ENCODE results near the gene CD28. TPM values are rescaled to one million over a fixed set of nuclear protein-coding genes. Genes with fewer than 3 reads are reported as not detected.
A peak's percentile ranks its signal among the peaks of the same experiment; 100 is the strongest.

CD28 gene
- total and polyA plus RNA-seq, 9 of the 15 experiments (the other 6 are each of a cell fraction or from before 2014, with no cell fraction given) = 0.01 to 0.11 TPM; not detected in 7

DNA sequence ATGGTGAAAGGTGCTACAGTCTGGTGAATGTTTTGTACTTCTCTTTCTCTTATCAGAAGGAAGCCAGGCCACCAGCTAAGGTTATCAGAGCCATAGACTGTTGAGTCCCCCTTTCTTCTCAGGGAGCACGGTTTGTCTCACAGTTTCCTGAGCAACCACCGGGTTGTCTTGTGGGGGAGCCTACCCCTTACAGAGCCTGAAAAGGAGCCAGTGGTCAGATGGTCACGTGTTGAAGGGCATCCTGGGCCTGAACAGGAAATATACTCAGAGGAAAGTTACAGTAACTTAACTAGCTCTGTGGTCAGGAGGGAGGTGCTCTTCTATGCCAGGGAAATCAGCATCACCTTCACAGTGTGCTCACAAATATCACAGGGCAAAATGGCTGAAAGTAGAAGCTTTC is 11.6 kb downstream of the CD28 start:
- Histone ChIP-seq H4K20me1 (replicated peaks; ENCODE audit: control insufficient read depth, insufficient read depth, low read length) (no peaks in the 10 kb centered on the region), H3K79me2 (ENCODE audit: control insufficient read depth, insufficient read depth, low read length) (no peaks in the 10 kb centered on the region), H2AFZ (ENCODE audit: low read depth, low read length) (no peak overlapping the region), H3K9ac (ENCODE audit: insufficient read depth in 1 of 2, low read depth in 2 of 2, low read length in 2 of 2) (no peak overlapping the region), H3K4me1 (replicated peaks in 1 of 2; ENCODE audit: control insufficient read depth in 2 of 2, insufficient read depth in 2 of 2, low read length in 2 of 2) (no peaks in the 10 kb centered on the region), H3K27ac (ENCODE audit: extremely low read depth, low read depth, low read length) (no peak overlapping the region), H3K9me3 (replicated peaks; ENCODE audit: control insufficient read depth, insufficient read depth, low read depth, low read length) (no peaks in the 10 kb centered on the region), H3K36me3 (ENCODE audit: control insufficient read depth, insufficient read depth, low read length) (no peaks in the 10 kb centered on the region), H3K9me1 (ENCODE audit: control insufficient read depth, insufficient read depth, low read length) (no peaks in the 10 kb centered on the region), H3K27me3 (ENCODE audit: control insufficient read depth in 2 of 2, insufficient read depth in 2 of 2, low read length in 2 of 2) (no peaks in the 10 kb centered on the region; a peak in 1 of 5 replicates), H3K4me2 (ENCODE audit: insufficient read depth, low read length) (no peak overlapping the region), H3K4me3 (no peak overlapping the region)
- POLR2A ChIA-PET = no interaction called here
- no peak for ATAC-seq
- peak in 2 of 4 experiments; percentile 3 to 36 for DNase-seq (ENCODE audit: extremely low read depth in 1 of 4, low spot score in 3 of 4)
- TF ChIP-seq, protein P1, sequence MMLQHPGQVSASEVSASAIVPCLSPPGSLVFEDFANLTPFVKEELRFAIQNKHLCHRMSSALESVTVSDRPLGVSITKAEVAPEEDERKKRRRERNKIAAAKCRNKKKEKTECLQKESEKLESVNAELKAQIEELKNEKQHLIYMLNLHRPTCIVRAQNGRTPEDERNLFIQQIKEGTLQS (IDR thresholded peaks at IDR 0.05) = no peak
- TF ChIP-seq, protein P1 (CRISPR knock-in tag; conservative IDR thresholded peaks at IDR 0.05) = no peak
- TF ChIP-seq HMBOX1 (IDR thresholded peaks at IDR 0.05) = peak; percentile 25; the same call in 1 of the 2 replicates
- TF ChIP-seq TFE3 (CRISPR knock-in tag; IDR thresholded peaks at IDR 0.05) = peak; percentile 76
- TF ChIP-seq, protein P2, sequence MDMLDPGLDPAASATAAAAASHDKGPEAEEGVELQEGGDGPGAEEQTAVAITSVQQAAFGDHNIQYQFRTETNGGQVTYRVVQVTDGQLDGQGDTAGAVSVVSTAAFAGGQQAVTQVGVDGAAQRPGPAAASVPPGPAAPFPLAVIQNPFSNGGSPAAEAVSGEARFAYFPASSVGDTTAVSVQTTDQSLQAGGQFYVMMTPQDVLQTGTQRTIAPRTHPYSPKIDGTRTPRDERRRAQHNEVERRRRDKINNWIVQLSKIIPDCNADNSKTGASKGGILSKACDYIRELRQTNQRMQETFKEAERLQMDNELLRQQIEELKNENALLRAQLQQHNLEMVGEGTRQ (CRISPR knock-in tag; IDR thresholded peaks at IDR 0.05) = peak; percentile 67
- peak; percentile 40 for TF ChIP-seq CBFA2T3 (IDR thresholded peaks at IDR 0.05)
- TF ChIP-seq ZFP1 (CRISPR knock-in tag; IDR thresholded peaks at IDR 0.05) = no peak
- BruUV-seq (replicated peaks) = no TSS peak
- intact Hi-C loops (cut with micrococcal nuclease) = no loop called here
- WGBS (ENCODE audit: insufficient coverage, low coverage, missing lambda C conversion rate) = 0% methylated on average over 3 of the region's 3 CpGs
- FAIRE-seq = no peak
- CTCF ChIA-PET (ENCODE audit: low intra/inter-chr PET ratio) = no interaction called here
- in situ Hi-C loops (cut with MboI) = no loop called here

Measured in K562 (cell line).